Muscle of back (tissue), 11 donors: ENCODE measurements around the gene STK25. TPM values are rescaled to one million over a fixed set of nuclear protein-coding genes. Genes with fewer than 3 reads are reported as not detected.
"Not testable (repeated sequence)": the region's sequence is repeated elsewhere in the genome, so short reads cannot be mapped to it uniquely, and the experiment has no call there.

Experiments
- DNase-seq, 3 donors: peaks; one replicate each; pipeline versions ENCODE4 v3.0.0 to v3.0.0-alpha.2; 2013
- polyA plus RNA-seq, 10 donors: library from polyadenylated mRNA; unstranded; fragments of 120-200 nt; gene quantifications; one replicate each; pipeline ENCODE4 v1.2.1, GENCODE V29; 2013; ENCODE audit not compliant: insufficient read length in 10 of 10

STK25 gene
- polyA plus RNA-seq, 10 donors = 242 to 298 (median 267) TPM

- peak in 1 of 3 donors; percentile 71 for DNase-seq
Observed at GRCh38 chr2:241540771-241541561, 32.6 kb upstream of the STK25 start.

GRCh38 chr2:241540401-241540770 lies 32.0 kb upstream of the STK25 start:
- no peak for DNase-seq

- DNase-seq = no peak
Observed at GRCh38 chr2:241539616-241540374, 31.4 kb upstream of the STK25 start.

GRCh38 chr2:241538838-241539615 lies 30.6 kb upstream of the STK25 start:
- no peak for DNase-seq

GRCh38 chr2:241535871-241536655 lies 27.7 kb upstream of the STK25 start:
- DNase-seq = no peak

GRCh38 chr2:241534701-241535375 lies 26.5 kb upstream of the STK25 start:
- no peak for DNase-seq

GRCh38 chr2:241534293-241534692 lies 25.9 kb upstream of the STK25 start:
- DNase-seq = no peak

- DNase-seq = no peak
Observed at GRCh38 chr2:241532733-241533601, 24.6 kb upstream of the STK25 start.

- no peak for DNase-seq
Observed at GRCh38 chr2:241532168-241532567, 23.8 kb upstream of the STK25 start.

- DNase-seq = no peak
Observed at GRCh38 chr2:241531161-241531722, 22.9 kb upstream of the STK25 start.

GRCh38 chr2:241530571-241530970 lies 22.2 kb upstream of the STK25 start:
- no peak for DNase-seq

GRCh38 chr2:241525818-241526780 lies 17.7 kb upstream of the STK25 start:
- DNase-seq = not testable (repeated sequence)

GRCh38 chr2:241522477-241522876 lies 14.1 kb upstream of the STK25 start:
- no peak for DNase-seq

GRCh38 chr2:241519669-241520068 lies 11.3 kb upstream of the STK25 start:
- DNase-seq = no peak

GRCh38 chr2:241517297-241517696 lies 8.9 kb upstream of the STK25 start:
- DNase-seq = no peak

GRCh38 chr2:241516520-241516965 lies 8.2 kb upstream of the STK25 start:
- DNase-seq = no peak

- DNase-seq = no peak
Observed at GRCh38 chr2:241514986-241515737, 6.8 kb upstream of the STK25 start.

- DNase-seq = no peak
Observed at GRCh38 chr2:241514553-241514952, 6.2 kb upstream of the STK25 start.
